Fibroblast of upper back skin (primary cell): ENCODE results near the gene LNX1.
"Not testable (repeated sequence)": the region's sequence is repeated elsewhere in the genome, so short reads cannot be mapped to it uniquely, and the experiment has no call there.

Experiments used
- DNase-seq: peaks from one replicate; pipeline ENCODE4 v3.0.0-alpha.2; 2013

Gene LNX1

DNA sequence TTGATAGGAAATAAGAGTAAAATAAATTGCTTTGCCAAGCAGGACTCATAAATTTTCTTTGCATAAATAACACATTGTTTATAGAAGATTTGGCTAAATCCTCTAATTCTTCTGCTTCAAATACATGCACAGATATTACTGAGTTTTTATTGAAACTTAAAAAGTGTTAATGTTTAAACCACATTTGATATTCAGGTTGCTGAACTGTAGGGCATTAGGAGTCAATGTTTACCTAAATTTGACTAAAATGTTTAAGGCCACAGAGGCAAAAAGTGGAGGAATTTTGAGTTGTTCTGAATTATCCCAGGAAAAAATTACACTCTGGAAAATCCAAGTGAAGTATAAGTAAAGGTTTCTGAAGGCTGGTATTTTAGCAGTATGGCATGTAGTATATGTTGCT lies 135.1 kb downstream of the LNX1 start:
- no peak for DNase-seq

DNA sequence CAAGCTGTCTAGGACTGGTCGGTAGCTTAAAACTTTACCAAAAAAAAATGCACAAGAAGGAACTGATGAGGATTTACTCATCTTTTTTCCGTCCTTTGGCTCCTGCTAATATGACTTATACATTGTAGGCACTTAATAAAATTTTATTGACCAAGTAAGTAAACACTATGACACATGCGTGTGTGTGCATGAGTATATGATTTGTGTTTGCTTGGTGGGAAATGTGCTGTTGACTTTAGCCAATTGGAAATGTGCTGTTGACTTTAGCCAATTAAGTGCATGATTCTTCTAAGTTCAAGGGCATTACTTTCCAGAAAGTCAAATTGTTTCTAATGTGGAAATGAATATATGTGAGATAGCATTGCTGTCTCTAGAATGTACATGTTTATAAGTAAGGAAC lies 135.5 kb downstream of the LNX1 start:
- no peak for DNase-seq

DNA sequence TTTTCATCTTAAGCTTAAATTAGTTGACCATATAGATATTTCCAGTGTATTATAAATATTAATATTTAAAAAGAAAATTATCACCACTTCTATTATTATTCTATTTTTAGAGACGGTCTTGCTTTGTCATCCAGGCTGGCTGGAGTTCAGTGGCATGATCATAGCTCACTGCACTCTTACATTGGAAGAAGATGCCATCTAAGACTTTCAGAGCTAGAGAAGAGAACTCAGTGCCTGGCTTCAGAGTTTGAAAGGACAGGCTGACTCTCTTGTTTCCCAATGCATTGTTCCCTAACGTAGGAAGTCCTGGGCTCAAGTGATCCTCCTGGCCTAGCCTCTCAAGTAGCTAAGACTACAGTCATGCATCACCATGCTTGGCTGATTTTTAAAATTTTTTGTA lies 137.9 kb downstream of the LNX1 start:
- no peak for DNase-seq

DNA sequence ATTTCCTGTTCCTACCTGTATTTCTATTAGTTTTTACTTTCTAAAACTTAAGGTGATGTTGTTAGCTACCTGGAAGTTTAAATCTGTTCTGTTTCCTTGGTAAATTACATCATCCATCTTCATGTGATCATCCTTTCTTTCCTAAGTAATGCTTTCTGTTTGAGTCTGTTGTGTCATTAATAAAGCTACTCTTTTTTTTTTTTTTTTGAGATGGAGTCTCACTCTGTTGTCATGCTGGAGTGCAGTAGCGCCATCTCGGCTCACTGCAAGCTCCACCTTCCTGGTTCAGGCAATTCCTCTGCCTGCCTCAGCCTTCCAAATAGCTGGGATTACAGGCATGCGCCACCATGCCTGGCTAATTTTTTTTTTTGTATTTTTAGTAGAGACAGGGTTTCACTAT lies 140.5 kb downstream of the LNX1 start:
- DNase-seq: peak; percentile 25

DNA sequence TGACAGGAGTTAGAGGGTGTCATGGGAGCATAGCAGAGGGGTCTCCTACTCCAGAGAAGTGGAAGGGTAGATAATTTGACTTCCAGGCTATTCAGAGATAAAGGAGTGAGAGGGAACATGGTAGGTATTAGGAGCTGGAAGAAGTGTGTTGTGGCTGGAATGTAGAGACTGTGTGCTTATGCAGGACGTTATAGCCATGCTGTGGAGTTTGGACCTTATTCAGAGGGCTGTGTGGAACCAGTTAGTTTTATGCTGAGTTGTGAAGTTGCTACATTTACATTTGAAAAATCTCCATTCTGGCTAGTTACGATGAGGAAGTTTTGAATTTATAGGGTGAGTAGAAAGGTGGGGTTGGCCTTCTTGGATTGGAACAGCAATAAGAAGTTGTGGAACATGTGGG lies 146.3 kb downstream of the LNX1 start:
- no peak for DNase-seq

DNA sequence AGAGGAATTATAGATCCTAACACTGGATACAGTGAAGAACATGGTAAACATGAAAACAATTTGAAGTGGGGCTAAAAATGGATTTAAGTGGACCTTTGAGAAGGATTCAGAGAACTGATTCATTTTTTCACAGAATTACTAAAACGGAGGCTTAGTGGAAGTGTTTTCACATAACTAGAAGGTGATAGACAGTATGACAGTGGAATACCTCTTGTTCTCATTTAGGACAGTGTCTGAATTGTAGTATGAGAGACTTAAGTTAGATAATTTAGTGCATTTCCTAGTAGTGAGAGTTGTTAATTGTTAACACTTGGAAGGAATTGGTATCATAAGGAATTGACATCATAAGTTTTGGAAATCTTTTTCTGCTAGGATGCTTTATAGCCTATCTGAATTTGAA lies 149.7 kb downstream of the LNX1 start:
- no peak for DNase-seq

DNA sequence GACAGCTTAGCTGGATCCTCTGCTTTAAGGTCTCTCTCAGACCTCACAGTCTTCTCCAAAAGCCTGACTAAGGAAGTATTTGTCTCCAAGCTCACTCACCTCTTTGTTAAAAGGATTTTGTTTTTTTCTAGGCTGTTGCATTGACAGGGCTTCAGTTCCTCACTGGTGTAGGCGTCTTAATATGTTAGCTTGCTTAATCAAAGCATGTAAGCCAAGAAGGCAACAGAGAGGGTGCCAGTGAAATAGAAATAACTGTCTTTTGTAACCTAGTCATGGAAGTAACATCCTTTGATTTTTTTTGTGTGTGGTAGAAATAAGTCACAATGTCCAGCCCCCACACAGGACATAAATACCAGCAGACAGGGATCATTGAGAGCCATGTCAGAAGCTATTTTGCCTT lies 155.0 kb downstream of the LNX1 start:
- no peak for DNase-seq

DNA sequence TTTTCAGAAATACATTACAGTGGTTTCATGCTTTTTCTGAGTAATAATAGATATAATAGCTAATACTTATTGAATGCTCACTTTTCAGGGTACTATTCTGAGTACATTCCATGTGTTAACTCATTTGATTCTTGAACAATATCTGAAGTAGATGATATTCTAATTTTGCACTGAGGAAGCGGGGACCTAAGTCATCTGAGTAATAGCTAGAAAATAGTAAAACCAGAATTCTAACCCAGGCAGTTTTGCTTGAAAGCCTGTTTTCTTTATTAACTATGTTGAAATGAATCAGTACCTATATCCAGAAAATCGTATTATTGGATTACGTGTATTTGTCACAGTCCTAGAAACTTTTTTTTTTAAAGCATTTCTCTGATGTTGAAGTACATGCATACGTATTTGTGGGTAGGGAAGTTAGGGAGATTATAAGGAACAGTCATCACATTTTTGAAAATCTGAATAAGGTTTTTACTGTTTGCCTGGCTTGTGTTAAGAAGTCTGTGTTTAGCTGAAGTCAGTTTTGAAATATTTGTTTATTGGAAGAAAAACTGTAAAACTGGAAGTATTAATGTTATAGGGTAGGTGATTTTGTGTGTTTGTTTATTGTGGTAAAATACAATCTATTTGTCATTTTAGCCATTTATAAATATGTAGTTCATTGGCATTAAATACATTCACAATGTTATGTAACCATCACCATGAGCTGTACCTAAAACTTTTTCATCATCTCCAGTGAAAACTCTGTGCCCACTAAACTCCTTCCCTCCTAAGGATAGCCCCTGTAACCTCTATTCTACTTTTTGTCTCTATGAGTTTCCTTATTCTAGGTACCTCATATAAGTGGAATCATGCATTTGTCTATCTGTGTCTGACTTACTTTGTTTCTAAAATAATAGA lies 158.5 kb downstream of the LNX1 start:
- no peak for DNase-seq

DNA sequence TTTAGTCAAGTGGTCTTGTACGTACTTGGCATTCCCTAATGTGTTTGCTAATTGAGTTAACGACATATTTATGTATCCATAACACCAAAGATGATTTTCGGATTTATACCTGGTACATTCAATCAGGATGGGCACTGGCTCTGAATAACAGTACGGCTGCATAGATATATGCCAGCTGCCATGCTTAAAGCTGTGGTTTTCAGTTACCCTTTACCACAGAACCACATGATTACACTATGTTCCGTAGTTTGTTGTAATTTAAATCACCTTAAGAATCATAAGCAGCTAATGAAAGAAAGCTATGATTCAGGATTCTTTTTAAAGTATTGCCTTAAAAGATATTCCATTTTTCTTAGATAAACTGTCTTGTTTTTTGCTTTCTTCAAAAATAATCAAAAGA lies 160.2 kb downstream of the LNX1 start:
- no peak for DNase-seq

DNA sequence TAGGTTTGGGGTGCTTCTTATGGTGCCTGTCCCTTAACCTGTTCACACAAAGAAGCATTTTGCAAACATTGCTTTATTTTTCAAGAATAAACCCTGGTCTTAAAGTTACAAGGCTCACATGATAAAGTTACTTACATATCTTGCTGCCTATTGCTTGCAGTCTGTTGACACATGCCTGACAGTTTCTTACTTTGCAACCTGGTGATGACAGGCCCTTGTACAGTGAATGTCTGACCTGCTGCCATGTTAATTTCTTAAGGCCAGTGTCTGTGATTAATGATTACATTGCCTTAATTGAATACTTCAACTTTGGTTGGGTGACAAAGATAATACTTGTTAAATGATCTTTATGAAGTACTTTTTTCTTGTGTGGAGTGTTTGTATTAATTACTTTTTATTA lies 163.9 kb downstream of the LNX1 start:
- DNase-seq: no peak

DNA sequence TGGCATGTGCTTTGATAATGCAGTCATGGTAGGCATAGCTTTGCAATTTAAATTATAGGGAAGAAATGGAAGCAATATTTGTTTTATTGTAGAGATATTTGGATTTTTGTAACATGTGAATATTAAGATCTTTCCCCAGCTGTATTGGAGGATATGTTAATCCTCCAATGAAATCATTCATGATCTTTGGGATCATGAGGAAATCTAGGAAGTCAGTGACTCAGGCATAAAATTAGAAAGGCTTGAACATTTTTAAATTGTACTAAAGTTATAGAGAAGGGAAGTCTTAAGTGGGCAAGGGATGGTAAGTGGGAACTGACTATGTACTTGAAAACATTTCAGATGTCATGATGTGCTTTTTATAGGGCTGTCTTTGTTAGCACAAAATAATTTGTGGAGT lies 167.0 kb downstream of the LNX1 start:
- peak; percentile 9 for DNase-seq

DNA sequence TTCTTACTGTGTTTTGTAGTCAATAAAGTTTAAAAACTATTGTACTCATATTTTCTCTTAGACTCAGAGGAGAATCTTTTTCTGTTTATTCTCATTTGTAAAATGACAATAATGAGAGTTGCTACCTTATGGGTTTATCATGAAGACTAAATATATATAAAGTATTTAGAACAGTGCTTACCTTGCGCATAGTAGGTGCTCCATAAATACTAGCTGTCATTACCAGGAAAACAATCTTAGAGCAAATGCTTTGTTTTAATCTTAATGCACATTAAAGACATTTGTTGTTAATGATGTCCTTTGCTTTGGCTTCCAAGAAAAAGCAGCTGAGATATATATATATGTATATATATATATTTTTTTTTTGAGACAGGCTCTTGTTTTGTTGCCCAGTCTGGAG lies 168.9 kb downstream of the LNX1 start:
- DNase-seq: no peak

DNA sequence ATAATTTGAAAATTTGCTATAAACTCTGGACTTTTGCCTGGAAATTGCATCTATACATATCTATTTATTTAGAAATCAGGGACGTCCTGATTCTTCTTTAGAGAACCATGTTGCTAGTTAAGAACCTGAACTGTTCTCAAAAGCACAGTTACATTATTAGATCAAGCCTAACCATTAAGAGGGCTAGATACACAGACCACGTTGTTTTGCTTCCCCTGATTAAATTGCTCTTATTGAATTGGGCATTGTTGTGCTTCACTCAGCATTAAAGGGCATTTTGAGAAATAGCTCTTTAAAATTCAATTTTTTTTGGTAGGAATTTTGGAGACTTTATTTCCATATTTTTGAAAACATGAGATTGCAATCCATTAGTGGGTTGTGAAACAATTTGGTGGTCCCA lies 169.5 kb downstream of the LNX1 start:
- no peak for DNase-seq

DNA sequence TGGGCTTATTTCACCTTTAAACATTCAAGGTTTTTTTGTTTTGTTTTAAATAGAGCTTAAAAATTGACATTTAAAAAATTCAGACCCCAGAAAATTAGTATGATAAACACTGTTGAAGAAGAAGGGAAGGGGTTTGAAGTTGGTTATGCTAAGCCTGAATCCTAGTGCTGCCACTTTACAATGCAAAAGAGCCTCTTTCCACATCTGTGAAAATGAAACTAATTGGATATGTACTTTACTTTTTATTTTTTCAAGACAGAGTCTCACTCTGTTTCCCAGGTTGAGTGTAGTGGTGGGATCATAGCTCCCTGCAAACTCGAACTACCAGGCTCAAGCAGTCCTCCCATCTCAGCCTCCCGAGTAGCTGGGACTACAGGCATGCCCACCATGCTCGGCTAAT lies 172.1 kb downstream of the LNX1 start:
- no peak for DNase-seq

DNA sequence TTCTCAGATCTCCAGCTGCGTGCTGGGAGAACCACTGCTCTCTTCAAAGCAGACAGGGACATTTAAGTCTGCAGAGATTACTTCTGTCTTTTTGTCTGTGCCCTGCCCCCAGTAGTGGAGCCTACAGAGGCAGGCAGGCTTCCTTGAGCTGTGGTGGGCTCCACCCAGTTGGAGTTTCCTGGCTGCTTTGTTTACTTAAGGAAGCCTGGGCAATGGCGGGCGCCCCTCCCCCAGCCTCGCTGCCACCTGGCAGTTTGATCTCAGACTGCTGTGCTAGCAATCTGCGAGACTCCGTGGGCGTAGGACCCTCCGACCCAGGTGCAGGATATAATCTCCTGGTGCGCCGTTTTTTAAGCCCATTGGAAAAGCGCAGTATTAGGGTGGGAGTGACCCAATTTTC lies 181.8 kb downstream of the LNX1 start:
- not testable (repeated sequence) for DNase-seq
